H7 (cell line): Measurements from ENCODE around the gene CAT. TPM values are rescaled to one million over a fixed set of nuclear protein-coding genes. Genes with fewer than 3 reads are reported as not detected.
"Not testable (repeated sequence)": the region's sequence is repeated elsewhere in the genome, so short reads cannot be mapped to it uniquely, and the experiment has no call there.

Source experiments
- DNase-seq: peaks from one replicate; pipeline ENCODE4 v3.0.0; 2012
- H3K27me3 ChIP-seq: 2 replicates; pipeline ENCODE4 v1.6.0; 2011; ENCODE audit warnings: mild to moderate bottlenecking, low read length; ENCODE audit not compliant: control insufficient read depth, insufficient read depth
- H3K36me3 ChIP-seq: replicated peaks from 2 replicates; pipeline ENCODE4 v1.5.1; 2011; ENCODE audit warnings: low read length; ENCODE audit not compliant: control insufficient read depth, insufficient read depth
- H3K4me3 ChIP-seq: 2 replicates; pipeline ENCODE4 v1.5.1; 2011; ENCODE audit warnings: low read depth, mild to moderate bottlenecking, control low read depth, low read length, moderate library complexity; ENCODE audit not compliant: insufficient read depth
- total RNA-seq: library from RNA; depleted of rRNA; stranded (reverse); fragments of >200 nt; shearing (Covaris generic); gene quantifications from 2 replicates; pipeline ENCODE4 v1.2.3, GENCODE V29; 2014

CAT gene
- total RNA-seq, 1 experiment from 2014 or later: not detected

- Histone ChIP-seq H3K27me3 (no peaks in the 10 kb centered on the region), H3K4me3 (no peak overlapping the region), H3K36me3 (no peaks in the 10 kb centered on the region)
- DNase-seq: no peak
Measured at GRCh38 chr11:34415538-34415937, 23.2 kb upstream of the CAT start.

DNA sequence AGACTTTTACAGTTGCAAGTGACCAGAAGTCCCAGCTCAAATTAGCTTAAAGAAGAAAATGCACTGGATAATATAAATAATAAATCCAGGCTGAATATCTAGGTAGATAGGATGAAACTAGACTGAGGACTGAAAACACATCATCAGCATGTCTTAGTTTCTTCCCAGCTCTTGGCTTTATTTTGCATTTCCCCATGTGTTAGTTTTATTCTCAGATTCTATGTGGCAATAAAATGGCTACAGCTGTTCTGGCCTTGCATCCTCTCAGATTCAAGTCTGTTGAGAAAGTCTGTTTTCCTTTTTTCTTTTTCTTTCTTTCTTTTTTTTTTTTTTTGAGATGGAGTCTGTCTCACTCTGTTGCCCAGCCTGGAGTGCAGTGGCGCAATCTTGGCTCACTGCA is 22.6 kb upstream of the CAT start:
- Histone ChIP-seq H3K36me3 (no peaks in the 10 kb centered on the region), H3K27me3 (no peaks in the 10 kb centered on the region), H3K4me3 (no peak overlapping the region)
- no peak for DNase-seq

DNA sequence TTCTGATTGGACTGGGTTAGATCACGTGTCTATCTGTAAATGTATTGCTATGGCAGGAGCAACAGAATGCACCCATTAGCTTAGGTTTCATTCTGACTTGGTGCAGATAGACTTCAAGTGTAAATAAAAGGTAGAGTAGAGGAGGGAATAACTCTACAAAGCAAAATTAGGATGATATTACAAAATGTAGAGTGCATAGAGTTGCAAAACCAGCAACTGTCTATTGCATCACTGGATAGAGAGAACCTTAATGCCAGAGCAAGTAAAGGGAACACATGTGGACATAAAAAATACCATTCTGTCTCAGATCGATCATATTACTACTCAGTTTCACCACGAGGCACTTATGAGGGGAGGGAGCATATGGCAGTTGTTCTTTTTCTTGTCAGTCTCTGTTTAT is 22.0 kb upstream of the CAT start:
- Histone ChIP-seq H3K27me3 (no peaks in the 10 kb centered on the region), H3K4me3 (no peak overlapping the region), H3K36me3 (no peaks in the 10 kb centered on the region)
- no peak for DNase-seq

DNA sequence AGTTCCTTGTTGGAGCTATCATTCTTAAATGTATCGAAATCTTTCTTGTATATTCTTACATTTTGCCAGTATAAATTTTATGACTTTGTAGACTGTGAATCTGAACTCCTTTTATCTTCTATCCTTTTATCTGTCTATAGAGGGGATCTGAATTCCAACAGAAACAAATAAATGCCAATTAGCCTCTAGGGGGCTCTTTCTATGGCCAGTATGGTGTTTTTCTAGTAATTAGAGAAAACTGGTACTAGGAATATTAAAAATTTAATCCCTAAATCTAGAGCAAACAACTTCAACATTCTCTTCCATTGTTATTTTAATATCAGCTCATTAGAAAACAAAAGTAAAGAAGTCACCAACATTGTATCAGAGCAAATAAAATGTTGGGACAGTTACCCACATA is 21.5 kb upstream of the CAT start:
- no peak overlapping the region for H3K4me3 ChIP-seq
- no peak for DNase-seq
- H3K27me3 ChIP-seq: no peaks in the 10 kb centered on the region
- H3K36me3 ChIP-seq: no peaks in the 10 kb centered on the region

- DNase-seq: no peak
- Histone ChIP-seq H3K36me3 (no peaks in the 10 kb centered on the region), H3K4me3 (no peak overlapping the region), H3K27me3 (no peaks in the 10 kb centered on the region)
Measured at GRCh38 chr11:34419158-34419557, 19.6 kb upstream of the CAT start.

- Histone ChIP-seq H3K36me3 (no peaks in the 10 kb centered on the region), H3K4me3 (no peak overlapping the region), H3K27me3 (no peaks in the 10 kb centered on the region)
- DNase-seq: no peak
Measured at GRCh38 chr11:34423300-34423699, 15.4 kb upstream of the CAT start.

GRCh38 chr11:34424826-34425225 is 13.9 kb upstream of the CAT start:
- not testable (repeated sequence) for H3K36me3 ChIP-seq, H3K4me3 ChIP-seq, H3K27me3 ChIP-seq, DNase-seq

DNA sequence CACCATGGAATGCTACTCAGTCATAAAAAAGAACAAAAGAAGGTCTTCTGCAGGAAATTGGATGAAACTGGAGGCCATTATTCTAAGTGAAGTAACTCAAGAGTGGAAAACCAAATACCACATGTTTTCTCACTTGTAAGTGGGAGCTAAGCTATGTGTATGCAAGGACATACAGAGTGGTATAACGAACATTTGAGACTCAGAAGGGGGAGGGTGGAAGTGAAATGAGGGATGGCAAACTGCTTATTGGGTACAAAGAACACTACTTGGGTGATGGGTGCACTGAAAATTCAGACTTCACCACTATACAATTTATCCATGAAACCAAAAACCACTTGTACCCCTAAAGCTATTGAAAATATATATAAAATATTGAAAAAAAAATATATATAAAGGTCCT is 13.4 kb upstream of the CAT start:
- Histone ChIP-seq H3K36me3 (no peaks in the 10 kb centered on the region), H3K27me3 (no peaks in the 10 kb centered on the region), H3K4me3 (no peak overlapping the region)
- DNase-seq: no peak

DNA sequence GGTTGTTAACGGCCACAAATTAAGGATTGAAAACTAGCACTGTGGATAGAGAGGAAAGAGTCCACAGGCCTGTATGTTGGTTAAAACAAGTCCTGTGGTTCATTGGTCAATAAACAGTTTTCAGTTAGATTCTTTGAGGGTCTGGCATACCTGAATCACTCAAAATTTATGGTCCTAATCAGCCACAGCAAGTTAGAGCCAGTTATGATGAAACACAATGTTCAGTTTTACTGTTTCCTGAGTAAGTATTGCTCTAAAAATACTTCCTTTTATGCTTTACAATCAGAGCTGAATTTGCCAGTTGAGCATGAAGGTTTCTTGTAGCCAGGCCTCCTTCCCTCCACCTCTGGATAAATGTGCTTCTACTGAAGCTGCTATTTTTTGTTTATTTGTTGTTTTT is 12.9 kb upstream of the CAT start:
- no peaks in the 10 kb centered on the region for H3K36me3 ChIP-seq
- H3K27me3 ChIP-seq: no peaks in the 10 kb centered on the region
- DNase-seq: no peak
- no peak overlapping the region for H3K4me3 ChIP-seq

DNA sequence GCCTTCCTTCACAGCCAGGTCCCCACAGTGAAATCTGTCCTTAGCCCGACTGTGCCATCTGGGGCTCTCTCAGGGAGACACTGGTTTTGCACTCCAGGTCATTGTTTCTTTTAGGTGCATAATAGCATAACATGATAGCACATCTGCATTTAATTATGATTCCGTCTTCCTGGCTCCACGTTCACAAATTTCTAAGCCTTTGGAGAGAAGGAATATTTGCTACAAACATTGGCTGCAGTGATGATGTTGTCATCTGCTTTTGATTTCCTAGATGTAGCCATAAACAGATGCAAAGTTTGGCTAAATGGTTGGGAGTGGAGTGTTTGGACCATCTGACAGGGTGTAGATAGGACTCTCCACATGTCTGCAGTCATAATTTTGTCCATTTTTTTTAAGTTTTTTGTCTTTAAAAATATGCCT is 12.0 kb upstream of the CAT start:
- no peaks in the 10 kb centered on the region for H3K27me3 ChIP-seq
- H3K36me3 ChIP-seq: no peaks in the 10 kb centered on the region
- no peak overlapping the region for H3K4me3 ChIP-seq
- DNase-seq: no peak

DNA sequence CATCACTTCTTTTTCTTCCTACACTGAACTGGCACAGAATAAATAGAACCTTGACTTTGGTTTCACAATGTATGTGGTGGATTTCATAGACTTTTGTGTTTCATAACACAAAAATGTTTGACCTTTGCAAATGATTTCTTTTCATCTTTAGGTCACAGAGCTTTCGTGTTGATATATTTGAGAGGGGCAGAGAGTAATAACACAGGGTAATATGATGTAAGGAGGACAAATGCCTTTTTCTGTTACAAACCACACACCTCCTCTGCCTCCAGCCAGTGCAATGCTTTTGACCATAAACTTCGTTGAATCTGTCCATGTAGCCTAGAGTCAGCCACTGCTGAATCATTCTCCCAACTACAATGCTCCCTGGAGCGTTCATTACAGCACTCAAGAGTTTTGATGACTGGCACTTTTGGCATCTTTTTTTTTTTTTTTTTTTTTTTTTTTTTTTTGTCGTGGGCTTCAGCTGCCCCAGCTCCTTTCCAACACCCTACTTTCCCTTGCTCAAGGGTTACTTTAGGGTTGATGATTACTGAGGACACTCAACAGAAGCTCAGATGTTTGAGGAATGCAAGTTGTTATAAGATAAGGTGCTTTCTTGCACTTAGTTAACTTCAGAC is 11.4 kb upstream of the CAT start:
- no peak for DNase-seq
- no peak overlapping the region for H3K4me3 ChIP-seq
- no peaks in the 10 kb centered on the region for H3K27me3 ChIP-seq
- no peaks in the 10 kb centered on the region for H3K36me3 ChIP-seq

- Histone ChIP-seq H3K36me3 (no peaks in the 10 kb centered on the region), H3K4me3 (no peak overlapping the region), H3K27me3 (no peaks in the 10 kb centered on the region)
- DNase-seq: no peak
Measured at GRCh38 chr11:34431979-34432378, 6.8 kb upstream of the CAT start.

DNA sequence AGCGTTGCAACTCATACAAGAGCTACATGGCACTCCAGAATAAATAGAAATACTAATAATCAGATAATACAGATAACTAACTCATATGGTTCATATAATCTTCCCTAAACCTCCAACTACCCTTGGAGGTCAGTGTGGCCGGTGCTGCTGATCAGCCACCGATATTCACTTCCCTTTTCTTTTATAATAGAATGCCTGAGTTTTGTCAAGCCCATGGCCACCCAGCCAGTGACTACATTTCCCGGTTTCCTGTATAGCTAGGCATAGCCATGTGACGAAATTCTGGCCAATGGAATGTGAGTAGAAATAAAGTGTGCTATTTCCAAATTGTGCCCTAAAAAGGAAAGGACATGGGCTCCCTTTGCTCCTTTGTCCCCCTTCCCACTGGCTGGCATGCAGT is 5.9 kb upstream of the CAT start:
- H3K36me3 ChIP-seq: no peaks in the 10 kb centered on the region
- H3K4me3 ChIP-seq: no peak overlapping the region
- H3K27me3 ChIP-seq: no peaks in the 10 kb centered on the region
- DNase-seq: no peak

DNA sequence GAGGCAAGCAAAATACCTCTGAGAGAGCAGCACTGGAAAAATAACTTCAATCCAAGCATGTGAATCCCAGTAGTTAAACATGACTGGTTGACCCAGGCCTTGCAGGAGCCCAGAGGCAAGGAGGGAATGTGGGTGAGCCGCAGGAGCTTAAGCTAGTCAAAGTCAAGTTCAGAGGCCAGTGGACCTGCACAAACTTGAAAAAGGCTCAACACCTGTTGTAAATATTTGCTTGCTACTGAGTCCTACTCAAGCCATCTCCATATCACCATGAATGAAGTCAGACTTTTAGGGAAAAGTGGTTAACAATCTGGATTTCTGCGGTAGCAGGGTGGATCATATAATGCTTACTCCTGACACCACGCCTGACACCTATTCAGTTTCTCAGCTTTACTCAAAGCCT is 4.8 kb upstream of the CAT start:
- H3K27me3 ChIP-seq: no peaks in the 10 kb centered on the region
- H3K36me3 ChIP-seq: no peaks in the 10 kb centered on the region
- no peak overlapping the region for H3K4me3 ChIP-seq
- no peak for DNase-seq

DNA sequence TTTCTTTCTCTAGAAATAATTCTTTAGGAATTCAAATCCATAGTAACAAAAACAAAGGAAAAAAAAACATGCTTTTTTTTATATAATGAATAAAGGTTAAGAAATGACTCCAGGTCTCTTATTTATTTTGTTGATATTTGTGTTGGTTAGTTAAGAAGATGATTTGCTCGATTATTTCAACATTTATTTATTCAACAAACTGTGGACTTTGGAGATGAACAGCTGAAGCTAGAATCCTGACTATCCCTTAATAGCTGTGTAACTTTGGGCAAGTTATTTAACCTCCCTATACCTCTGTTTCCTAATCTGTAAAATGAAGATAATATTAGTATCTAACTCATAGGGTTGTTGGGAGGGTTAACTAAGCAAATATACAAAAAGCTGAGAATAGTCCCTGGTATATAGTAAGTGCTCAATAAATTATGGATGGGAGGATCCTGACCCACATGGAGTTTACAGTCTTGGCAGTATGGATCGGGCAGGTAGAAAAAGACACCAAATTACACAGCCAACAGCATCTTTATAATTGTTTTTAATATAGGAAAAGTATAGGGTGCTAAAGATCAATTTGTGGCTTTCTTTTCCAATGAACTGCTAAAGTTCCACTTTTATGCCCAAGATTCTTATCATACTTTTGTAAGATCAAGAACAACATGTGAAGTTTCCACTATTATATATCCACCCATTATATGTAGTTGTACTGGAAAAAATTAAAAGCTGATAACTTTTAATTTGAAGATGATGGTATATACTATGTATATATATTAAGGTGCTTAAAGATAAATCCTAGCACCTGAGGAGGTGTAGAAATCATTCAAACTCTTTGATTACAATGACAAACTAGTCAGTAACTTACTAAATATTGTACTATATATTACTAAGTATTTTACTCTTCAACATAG is 1.3 kb upstream of the CAT start:
- no peak for DNase-seq
- H3K36me3 ChIP-seq: no peaks in the 10 kb centered on the region
- no peak overlapping the region for H3K4me3 ChIP-seq
- H3K27me3 ChIP-seq: no peaks in the 10 kb centered on the region
